Pericardium fibroblast (primary cell): ENCODE measurements around the gene FAM72A. TPM values are rescaled to one million over a fixed set of nuclear protein-coding genes. Genes with fewer than 3 reads are reported as not detected.

Experiments
- total RNA-seq: library from RNA; depleted of rRNA; stranded (reverse); fragments of >200 nt; gene quantifications from 2 replicates; pipeline ENCODE4 v1.2.3, GENCODE V29; 2015

Gene FAM72A
- total RNA-seq: 0.09 and 0.23 TPM in 2 replicates

GRCh38 chr1:206202789-206203363 lies at the start of gene FAM72A:
Gene FAM72A, minus strand, starts transcription at chr1:206202839. Its CDS starts 814 bp downstream, at chr1:206202025.

GRCh38 chr1:206203364-206204158 lies 922 bp upstream of the FAM72A start, which contains the start of gene SRGAP2:
Gene SRGAP2, plus strand, starts transcription at chr1:206203541. Its CDS starts 2,430 bp downstream, at chr1:206205971.

Other genes starting within 250 kb of the FAM72A start
- gene RAB7B, start 199.4 kb downstream of the FAM72A start, total RNA-seq: 7.3 and 11.0 TPM in 2 replicates
- not detected in 2 replicates for gene CTSE, start 178.9 kb downstream of the FAM72A start, total RNA-seq
- gene RHEX, start 149.7 kb downstream of the FAM72A start, total RNA-seq: not detected in 2 replicates
- not detected in 2 replicates for gene AVPR1B, start 85.5 kb downstream of the FAM72A start, total RNA-seq
- gene SRGAP2, start 702 bp upstream of the FAM72A start, total RNA-seq: 30.0 and 37.0 TPM in 2 replicates